ENCODE results near the gene KRTAP12-1.
"Not testable (repeated sequence)": the region's sequence is repeated elsewhere in the genome, so short reads cannot be mapped to it uniquely, and the experiment has no call there.

Gene KRTAP12-1

DNA sequence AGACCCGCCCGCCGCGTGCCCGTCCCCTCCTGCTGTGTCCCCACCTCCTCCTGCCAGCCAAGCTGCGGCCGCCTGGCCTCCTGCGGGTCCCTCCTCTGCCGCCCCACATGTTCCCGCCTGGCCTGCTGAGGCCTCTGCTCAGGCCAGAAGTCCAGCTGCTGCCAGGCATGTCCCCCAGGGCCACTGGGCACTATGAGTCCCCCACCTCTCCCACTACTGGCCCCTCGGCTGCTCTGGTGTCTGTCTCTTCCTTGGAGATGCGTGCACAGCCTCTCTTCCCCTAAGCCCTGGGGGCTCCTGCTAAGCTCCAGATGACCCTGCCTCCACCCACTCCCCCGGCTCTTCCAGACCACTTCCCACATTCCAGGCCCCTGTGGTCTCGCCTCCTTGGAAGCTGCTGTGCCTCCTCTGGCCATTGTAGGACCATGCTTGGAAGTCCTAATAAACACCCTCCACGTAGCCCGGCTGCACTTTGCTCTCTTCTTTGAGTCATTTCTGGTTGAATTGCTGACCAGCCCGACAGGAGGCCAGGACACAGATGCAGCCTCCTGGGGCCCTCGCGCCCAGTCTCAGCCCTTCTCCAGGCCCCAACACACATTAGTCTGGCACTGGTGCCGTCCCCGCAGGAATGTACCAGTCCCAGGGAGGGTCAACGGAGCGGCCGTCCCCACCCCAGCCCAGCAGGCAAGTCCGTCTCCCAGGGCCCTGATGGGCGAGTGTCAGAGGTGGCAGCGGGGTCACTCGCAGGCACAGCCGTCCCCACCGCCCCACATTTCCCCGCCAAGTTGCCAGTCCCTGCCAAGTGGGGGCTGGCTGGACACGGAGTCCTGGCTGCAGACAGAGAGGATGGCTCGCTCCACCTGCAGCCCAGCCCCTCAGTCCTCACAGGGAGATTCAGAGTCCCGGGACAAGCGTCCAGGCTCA is 16.1 kb upstream of the KRTAP12-1 start:
- no peak for DNase-seq (ENCODE audit: low spot score)

GRCh38 chr21:44697172-44697810 is 15.3 kb upstream of the KRTAP12-1 start, which contains the start of gene KRTAP10-12:
Gene KRTAP10-12, plus strand, starts transcription at chr21:44697172. Its CDS starts 30 bp downstream, at chr21:44697202.
- DNase-seq (ENCODE audit: low spot score) = not testable (repeated sequence)

GRCh38 chr21:44696572-44696971 is 14.6 kb upstream of the KRTAP12-1 start:
- DNase-seq (ENCODE audit: low spot score) = no peak

- no peak for DNase-seq (ENCODE audit: low spot score)
Measured at GRCh38 chr21:44695641-44696040, 13.7 kb upstream of the KRTAP12-1 start.

DNA sequence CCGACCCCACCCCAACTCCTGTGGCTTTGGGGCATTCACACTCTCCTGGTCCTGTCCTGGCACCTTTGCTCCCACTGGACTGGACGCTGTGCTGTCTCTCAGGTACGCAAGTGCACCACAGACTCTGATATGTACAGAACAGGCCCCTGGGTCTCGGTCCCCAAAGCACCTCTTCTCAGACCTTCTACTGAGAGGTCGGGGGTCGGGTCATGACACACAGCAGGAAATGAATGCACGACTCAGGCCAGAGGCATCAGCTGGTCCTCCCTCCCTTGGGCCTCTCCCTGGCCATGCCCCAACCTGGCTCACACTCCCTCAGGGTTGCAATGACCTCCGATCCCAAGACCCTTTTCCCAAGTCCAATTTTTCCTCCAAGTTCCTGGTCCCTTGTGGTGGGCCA is 13.2 kb upstream of the KRTAP12-1 start:
- DNase-seq (ENCODE audit: low spot score) = no peak

GRCh38 chr21:44694776-44695175 is 12.8 kb upstream of the KRTAP12-1 start:
- no peak for DNase-seq (ENCODE audit: low spot score)

GRCh38 chr21:44692798-44693512 is 11.0 kb upstream of the KRTAP12-1 start:
- DNase-seq (ENCODE audit: low spot score) = no peak

- DNase-seq (ENCODE audit: low spot score) = no peak
Measured at GRCh38 chr21:44691686-44692085, 9.7 kb upstream of the KRTAP12-1 start.

DNA sequence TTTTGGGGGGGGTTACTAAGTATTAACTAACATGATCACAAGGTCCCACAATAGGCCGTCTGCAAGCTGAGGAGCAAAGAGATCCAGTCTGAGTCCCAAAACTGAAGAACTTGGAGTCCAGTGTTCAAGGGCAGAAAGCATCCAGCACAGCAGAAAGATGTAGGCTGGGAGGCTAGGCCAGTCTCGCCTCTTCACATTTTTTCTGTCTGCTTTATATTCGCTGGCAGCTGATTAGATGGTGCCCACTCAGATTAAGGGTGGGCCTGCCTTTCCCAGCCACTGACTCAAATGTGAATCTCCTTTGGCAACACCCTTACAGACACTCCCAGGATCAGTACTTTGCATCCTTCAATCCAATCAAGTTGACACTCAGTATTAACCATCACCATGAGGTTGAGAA is 7.8 kb upstream of the KRTAP12-1 start:
- not testable (repeated sequence) for DNase-seq (ENCODE audit: low spot score)

- DNase-seq (ENCODE audit: low spot score) = no peak
Measured at GRCh38 chr21:44687671-44688070, 5.7 kb upstream of the KRTAP12-1 start.

DNA sequence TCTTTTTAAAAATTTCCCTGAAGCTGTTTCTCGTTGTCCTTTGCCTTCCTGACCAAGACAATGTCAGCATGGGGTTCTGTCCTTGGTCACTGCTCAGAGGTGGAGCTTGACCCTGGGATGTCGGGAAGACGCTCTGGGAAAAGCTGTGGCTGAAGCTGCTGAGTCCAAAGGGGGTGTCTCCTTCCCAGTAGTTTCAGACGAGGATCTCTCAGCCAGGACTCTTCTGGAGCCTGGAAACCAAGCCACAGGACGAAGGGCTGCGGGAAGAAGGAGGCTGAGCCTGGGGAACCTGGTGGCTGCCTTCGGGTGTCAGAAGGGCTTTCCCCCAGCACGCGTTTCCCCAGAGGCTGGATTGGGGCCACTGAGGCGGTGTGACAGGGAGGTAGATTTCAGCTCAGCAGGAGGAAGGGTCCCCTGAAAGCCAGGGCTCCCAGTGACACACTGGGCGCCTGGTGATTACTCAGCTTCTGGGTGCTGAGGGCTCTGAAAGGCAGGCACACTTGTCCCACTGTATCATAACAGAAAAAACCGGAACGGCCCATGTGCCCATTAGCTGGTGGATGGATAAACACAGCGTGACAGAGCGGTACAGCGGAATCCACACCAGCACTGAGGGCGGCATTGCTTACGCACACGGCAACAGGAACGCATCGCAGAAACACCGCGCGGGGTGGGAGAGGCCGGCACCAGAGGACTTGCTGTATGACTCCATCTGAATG is 5.0 kb upstream of the KRTAP12-1 start:
- no peak for DNase-seq (ENCODE audit: low spot score)

DNA sequence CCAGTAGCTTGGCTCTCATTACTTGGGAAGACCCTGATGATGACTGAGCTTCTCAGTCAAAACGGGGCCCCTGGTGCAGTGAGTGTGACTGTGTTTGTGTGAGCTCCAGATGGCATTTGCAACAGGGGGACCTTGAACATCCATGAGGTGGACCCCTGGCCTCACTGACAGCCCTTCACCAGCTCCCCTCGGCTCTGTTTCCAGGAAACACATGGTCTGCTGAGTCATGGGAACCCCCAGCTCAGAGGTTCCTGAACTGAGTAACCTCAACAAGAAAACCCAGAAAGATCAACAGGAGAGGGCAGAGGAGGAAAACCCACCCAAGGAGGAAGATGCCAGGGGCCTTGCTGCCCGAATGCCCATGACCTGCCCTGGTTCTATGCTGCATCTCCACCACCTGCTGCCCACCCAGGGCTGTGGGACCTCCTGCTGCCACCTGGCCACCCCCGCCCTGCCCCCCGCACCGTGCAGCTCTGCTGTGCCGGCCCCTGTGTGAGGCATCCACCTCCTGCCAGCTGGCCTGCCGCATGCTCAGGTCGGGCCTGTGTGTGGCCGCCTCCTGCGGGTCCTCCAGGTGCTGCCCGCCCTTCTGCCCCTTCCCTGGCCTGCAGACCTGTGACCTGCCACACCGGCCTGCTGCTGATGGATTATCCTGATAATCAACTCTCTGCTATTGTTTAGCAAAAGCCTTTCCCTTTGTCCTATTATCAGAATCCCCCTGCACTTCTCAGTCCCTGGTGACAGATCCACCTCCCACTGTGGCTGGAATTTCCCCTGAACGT is 4.2 kb upstream of the KRTAP12-1 start:
- DNase-seq (ENCODE audit: low spot score) = no peak

- not testable (repeated sequence) for DNase-seq (ENCODE audit: low spot score)
Measured at GRCh38 chr21:44685050-44685449, 3.1 kb upstream of the KRTAP12-1 start.

- no peak for DNase-seq (ENCODE audit: low spot score)
Measured at GRCh38 chr21:44684483-44684882, 2.5 kb upstream of the KRTAP12-1 start.

- no peak for DNase-seq (ENCODE audit: low spot score)
Measured at GRCh38 chr21:44684077-44684476, 2.1 kb upstream of the KRTAP12-1 start.

- DNase-seq (ENCODE audit: low spot score) = no peak
Measured at GRCh38 chr21:44682580-44683151, 703 bp upstream of the KRTAP12-1 start.

GRCh38 chr21:44681152-44681551 is 811 bp downstream of the KRTAP12-1 start:
- DNase-seq (ENCODE audit: low spot score) = no peak

GRCh38 chr21:44677881-44678280 is 4.1 kb downstream of the KRTAP12-1 start:
- DNase-seq (ENCODE audit: low spot score) = no peak

GRCh38 chr21:44671911-44672310 is 10.1 kb downstream of the KRTAP12-1 start:
- DNase-seq (ENCODE audit: low spot score) = no peak

DNA sequence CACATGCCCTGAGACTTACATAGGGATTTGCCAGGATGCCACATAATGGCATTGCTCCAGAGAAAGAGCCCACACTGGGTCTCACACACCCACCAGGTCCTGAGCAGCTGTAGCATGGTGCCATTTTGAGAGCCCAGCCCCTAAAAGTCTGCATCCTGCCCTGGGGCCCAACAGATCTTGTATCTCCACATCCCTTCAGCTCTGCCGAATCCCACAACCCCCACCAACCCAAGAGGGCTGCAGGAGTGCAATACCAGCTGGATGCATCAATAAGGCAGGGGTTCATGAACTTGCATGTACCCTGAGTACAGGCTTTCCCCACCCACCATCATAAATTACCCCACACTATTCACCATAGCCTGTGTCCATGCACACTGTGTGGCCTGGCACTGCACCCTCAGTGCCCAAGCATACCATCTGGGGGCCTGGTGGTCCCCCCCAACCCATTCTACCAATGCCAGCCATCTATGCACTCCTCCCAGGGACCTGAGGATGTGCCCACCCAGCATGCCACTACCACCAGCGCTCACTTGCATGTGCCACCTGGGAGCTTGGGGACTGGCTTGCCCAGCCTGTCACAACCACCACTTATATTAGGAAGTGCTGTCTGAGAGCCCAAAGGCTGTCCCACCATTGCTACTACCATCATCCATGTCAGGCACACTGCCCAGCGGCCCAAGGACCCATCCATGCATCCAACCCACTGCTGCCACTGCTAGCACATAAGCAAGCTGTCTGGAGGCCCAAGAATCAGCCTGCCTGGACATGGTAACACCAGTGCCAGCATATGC is 11.1 kb downstream of the KRTAP12-1 start:
- DNase-seq (ENCODE audit: low spot score) = no peak

Measured in putamen (tissue), 1 donor.